ENCODE measurements around the gene ZNF76.

The ZNF76 gene

GRCh38 chr6:35309611-35310264, 50.2 kb downstream of the ZNF76 start:
- no peak for DNase-seq (ENCODE audit: low read depth)
- no peak for TF ChIP-seq CTCF (IDR thresholded peaks at IDR 0.05; ENCODE audit: low read depth, low read length, missing control alignments)
- no peak overlapping the region for H3K4me3 ChIP-seq (ENCODE audit: low read depth, low read length)

- no peak overlapping the region for H3K4me3 ChIP-seq (ENCODE audit: low read depth, low read length)
- DNase-seq (ENCODE audit: low read depth), result no peak
- TF ChIP-seq CTCF (IDR thresholded peaks at IDR 0.05; ENCODE audit: low read depth, low read length, missing control alignments), result no peak
These were observed 50.8 kb downstream of the ZNF76 start for GRCh38 chr6:35310265-35310831.

- no peak for DNase-seq (ENCODE audit: low read depth)
- no peak for TF ChIP-seq CTCF (IDR thresholded peaks at IDR 0.05; ENCODE audit: low read depth, low read length, missing control alignments)
- no peak overlapping the region for H3K4me3 ChIP-seq (ENCODE audit: low read depth, low read length)
These were observed 52.0 kb downstream of the ZNF76 start for GRCh38 chr6:35311390-35312075.

- no peak overlapping the region for H3K4me3 ChIP-seq (ENCODE audit: low read depth, low read length)
- TF ChIP-seq CTCF (IDR thresholded peaks at IDR 0.05; ENCODE audit: low read depth, low read length, missing control alignments), result no peak
- DNase-seq (ENCODE audit: low read depth), result no peak
These were observed 52.7 kb downstream of the ZNF76 start for GRCh38 chr6:35312076-35312800.

- no peak for TF ChIP-seq CTCF (IDR thresholded peaks at IDR 0.05; ENCODE audit: low read depth, low read length, missing control alignments)
- H3K4me3 ChIP-seq (ENCODE audit: low read depth, low read length), result no peak overlapping the region
- DNase-seq (ENCODE audit: low read depth), result no peak
These were observed 53.3 kb downstream of the ZNF76 start for GRCh38 chr6:35312807-35313206.

- TF ChIP-seq CTCF (IDR thresholded peaks at IDR 0.05; ENCODE audit: low read depth, low read length, missing control alignments), result no peak
- DNase-seq (ENCODE audit: low read depth), result no peak
- no peak overlapping the region for H3K4me3 ChIP-seq (ENCODE audit: low read depth, low read length)
These were observed 58.1 kb downstream of the ZNF76 start for GRCh38 chr6:35317483-35318195.
